HG03025 (cell line): Measurements from ENCODE around the gene PLPPR3.
"Not testable (repeated sequence)": the region's sequence is repeated elsewhere in the genome, so short reads cannot be mapped to it uniquely, and the experiment has no call there.

ENCODE experiments used
- ATAC-seq: cut with Tn5 transposase; IDR thresholded peaks from one replicate; pipeline ENCODE4 v1.9.1; 2021; ENCODE audit warnings: mild to moderate bottlenecking, moderate library complexity; ENCODE audit not compliant: unreplicated experiment, low FRiP score

Gene PLPPR3

DNA sequence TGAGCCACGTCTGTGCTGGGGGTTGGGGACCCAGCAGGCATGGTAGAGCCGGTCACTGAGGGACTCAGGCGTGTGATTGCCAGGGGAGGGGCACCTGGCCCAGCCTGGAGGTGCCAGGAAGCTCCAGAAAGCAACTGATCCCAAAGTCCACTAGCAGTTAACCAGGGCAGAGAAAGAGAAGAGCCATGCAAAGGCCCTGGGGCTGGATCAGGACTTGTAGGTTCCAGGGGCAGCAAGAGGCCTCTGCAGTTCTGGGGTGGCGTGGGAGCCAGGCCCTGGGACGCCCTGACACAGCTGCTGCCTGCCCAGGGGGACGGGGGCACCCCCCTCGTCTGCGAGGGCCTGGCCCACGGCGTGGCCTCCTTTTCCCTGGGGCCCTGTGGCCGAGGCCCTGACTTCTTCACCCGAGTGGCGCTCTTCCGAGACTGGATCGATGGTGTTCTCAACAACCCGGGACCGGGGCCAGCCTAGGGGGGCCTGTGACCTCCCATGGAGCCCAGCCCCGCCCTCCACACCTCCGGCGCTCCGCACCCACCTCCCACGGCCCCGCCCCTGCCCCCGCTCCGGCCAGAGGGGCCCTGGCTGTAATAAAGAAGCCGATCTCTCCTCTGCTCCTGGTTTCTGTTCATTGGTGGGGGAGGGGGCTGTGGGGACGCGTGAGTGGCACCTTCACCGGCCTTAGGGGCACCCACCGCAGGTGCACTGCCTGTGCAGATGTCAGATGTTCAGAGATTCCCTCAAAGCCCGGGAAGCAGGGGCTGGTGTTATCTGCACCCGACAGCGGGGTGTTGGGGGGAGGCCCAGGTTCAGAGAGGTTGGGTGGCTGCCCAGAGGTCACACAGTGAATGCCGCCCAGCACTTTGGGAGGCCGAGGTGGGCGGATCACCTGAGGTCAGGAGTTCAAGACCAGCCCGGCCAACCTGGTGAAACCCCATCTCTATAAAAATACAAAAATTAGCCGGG is 9.9 kb upstream of the PLPPR3 start:
- ATAC-seq: no peak

DNA sequence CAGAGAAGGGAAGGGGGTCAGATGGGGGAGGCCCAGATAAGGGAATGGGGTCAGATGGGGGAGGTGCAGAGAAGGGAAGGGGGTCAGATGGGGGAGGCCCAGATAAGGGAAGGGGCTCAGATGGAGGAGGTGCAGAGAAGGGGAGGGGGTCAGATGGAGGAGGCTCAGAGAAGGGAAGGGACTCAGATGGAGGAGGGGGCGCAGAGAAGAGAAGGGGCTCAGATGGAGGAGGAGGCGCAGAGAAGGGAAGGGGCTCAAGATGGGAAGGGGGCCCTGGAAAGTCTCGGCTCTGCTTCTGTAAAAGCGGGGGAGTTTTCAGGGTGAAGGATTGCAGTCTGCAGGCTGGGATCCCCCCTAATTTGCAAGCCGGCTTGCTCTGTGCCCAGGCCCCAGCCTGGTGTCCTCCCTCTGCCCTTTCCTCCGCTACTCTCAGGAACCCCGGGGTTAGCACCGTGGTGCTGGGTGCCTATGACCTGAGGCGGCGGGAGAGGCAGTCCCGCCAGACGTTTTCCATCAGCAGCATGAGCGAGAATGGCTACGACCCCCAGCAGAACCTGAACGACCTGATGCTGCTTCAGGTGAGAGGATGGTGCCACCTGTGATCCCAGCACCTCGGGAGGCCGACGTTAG is 7.5 kb upstream of the PLPPR3 start:
- no peak for ATAC-seq

DNA sequence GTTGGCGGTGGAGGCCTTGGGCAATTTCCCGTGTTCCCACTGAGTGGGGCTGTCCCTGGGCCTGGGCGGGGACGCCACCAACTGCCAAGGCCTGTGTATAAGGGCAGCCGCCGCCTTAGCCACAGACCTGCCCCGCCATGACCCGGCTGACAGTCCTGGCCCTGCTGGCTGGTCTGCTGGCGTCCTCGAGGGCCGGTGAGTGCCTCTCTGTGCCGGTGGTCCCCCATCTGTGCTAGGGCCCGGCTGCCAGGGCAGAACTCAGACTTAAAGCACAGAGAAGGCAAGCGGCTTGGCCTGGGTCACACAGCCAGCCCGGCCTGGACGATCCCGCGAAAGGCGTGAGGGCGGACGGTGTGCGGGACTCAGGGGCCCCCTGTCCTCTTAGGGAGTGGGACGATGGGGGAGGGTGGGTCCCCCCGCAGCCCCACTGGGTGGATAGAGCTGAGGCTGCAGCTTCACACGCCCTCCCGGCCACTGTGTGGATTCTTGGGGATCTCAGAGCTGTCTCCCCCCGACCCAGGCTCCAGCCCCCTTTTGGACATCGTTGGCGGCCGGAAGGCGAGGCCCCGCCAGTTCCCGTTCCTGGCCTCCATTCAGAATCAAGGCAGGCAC is 6.1 kb upstream of the PLPPR3 start, which contains the start of gene AZU1:
Gene AZU1, plus strand, starts transcription at position 128 of the 612 bp plus-strand sequence. Its CDS starts 10 bp downstream, at position 138.
- no peak for ATAC-seq

DNA sequence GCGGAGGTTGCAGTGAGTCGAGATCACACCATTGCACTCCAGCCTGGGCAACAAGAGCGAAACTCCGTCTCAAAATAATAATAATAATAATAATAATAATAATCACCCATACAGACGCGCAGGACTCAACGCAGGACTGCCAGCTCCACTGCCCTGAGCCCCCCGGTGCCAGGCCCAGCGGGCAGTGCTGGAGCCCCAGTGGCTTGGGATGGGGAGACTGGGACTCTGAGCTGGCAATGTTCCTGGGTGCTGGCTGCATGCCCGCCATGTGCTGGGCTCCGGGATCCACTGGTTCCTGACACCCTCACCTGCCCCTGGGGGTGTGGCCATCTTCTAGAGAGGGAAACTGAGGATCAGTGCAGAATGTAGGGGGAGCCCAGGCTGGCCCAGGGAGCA is 5.6 kb upstream of the PLPPR3 start:
- no peak for ATAC-seq

DNA sequence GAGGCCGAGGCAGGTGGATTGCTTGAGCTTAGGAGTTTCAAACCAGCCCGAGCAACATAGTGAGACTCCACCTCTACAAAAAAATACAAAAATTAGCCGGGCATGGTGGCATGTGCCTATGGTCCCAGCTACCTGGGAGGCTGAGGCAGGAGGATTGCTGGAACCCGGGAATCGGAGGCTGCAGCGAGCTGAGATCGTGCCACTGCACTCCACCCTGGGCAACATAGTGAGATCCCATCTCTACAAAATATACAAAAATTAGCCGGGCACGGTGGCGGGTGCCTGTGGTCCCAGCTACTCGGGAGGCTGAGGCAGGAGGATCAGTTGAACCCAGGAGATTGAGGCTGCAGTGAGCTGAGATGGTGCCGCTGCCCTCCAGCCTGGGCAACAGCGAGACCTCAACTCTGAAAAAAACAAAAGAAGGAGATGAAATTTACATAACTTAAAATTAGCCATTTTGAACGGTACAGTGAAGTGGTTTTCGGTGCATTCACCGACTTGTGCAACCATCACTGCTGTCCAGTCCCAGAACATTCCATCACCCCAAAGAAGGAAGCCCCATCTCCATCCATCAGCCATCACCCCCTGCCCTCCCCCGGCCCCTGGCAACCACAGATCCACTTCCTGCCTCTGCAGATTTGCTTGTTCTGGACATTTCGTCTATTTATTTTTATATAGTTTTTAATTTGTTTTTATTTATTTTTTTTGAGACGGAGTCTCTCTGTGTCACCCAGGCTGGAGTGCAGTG is 4.3 kb upstream of the PLPPR3 start:
- no peak for ATAC-seq

DNA sequence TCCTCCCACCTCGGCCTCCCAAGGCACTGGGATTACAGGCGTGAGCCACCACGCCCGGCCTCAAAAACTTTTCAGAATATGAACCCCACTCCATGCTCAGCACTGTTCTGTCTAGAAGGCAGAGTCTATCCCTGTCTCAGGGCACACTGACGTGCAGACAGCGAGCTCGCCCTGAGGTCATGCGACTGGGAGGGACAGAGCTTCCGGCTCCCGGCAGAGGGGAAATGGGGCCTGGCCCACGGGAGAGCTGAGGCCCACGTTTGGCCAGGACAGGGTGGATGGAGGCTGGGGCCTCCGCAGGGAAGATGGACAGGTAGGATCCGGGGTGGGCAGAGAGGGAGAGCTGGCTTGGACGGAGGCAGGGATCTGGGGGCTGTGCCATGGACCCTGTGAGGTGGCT is 3.1 kb upstream of the PLPPR3 start:
- no peak for ATAC-seq

DNA sequence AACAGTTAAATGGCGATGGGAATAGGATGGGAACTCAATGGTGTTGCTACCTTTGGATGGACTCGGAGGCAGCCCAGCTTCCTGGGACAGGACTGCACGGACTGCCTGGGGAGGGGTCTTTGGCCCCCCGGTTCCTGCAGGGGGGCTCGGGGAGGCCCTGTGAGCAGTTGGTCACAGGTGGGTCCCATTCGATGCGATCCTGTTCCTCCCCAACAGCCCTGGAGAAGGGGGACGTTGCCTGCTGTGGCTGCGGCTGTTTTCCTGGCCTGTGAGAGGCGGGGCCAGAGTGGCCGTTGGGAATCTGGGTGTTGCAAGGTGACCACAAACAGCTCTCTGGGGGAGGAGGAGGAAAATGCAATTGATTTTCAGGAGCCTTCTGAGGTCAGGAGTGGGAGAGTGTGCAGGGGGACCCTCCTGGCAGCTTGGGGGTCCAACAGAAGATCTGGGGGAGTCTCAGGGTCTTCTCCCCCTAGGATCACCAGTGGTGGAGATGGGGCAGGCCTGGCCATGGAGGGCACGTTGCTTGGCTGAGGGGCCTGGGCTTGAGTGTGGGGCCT is 1.9 kb upstream of the PLPPR3 start:
- no peak for ATAC-seq

DNA sequence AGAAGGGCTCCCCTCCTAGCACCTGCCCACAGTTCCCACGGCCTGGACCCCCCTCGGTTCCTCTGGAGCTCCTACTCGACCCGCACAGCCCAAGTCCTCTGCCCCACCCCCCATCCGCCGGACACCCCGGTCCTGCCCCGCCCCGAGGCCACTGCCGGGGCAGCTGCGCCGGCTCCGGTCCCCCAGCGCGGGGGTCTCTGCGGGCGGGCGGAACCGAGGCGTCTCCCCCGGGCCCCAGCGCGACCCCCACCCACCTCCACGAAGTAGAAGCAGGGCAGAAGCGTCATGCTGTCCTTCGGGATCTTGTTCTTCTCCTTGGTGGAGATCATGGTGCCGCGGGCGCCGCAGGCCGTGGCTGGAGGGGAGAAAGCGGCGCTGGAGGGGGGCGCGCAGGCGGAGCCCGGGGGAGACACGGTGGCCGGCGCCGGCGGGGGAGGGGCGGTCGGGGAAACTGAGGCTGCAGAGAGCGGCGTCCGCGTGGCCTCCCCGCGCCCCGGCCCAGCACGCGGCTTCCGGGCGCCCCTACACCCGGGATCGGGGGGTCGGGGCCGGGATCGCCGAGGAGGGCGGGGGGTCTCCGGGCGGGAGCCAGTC is 427 bp downstream of the PLPPR3 start:
- ATAC-seq: no peak

DNA sequence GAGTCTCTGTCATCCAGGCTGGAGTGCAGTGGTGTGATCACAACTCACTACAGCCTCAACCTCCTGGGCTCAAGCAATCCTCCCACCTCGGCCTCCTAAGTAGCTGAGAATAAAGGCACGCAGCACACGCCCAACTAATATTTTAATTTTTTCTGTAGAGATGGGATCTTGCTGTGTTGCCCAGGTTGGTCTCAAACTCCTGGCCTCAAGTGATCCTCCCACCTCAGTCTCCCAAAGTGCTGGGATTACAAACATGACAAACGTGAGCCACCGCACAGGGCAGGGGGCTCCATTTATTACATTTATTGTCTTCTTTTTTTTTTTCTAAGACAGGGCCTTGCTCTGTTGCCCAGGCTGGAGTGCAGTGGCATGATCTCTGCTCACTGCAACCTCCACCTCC is 1.5 kb downstream of the PLPPR3 start:
- ATAC-seq: not testable (repeated sequence)

DNA sequence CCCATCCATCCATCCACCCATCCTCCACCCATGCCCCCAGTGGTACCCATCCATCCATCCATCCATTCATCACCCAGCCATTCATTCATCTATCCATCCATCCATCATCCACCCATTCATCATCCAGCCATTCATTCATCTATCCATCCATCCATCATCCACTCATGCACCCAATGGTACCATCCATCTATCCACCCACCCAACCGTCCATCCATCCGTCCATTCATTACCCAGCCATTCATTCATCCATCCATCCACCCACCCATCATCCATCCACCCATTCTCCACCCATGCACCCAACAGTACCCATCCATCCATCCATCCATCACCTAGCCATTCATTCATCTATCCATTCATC is 5.3 kb downstream of the PLPPR3 start:
- no peak for ATAC-seq

DNA sequence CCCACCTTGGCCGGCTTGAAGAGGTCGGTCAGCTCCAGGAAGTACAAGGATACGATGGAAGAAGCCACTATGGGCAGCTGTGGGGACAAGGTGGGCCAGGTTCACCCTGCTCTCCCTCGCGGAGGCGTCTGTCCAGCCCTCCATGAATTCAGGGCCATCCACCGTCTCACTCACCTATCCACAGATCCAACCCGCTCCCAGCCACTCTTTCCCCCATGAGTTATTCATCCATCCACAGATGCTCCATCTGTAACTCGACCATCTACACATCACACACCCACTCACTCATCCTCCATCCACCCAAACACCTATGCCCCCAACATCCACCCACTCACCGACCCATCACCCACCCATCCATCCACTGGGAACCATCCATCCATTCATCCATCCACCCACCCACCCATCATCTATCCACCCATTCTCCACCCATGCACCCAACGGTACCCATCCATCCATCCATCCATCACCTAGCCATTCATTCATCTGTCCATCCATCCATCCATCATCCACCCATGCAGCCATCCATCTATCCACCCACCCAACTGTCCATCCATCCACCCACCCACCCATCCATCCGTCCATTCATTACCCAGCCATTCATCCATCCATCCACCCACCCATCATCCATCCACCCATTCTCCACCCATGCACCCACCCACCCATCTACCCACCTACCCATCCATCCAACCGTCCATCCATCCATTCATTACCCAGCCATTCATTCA is 5.8 kb downstream of the PLPPR3 start:
- no peak for ATAC-seq

DNA sequence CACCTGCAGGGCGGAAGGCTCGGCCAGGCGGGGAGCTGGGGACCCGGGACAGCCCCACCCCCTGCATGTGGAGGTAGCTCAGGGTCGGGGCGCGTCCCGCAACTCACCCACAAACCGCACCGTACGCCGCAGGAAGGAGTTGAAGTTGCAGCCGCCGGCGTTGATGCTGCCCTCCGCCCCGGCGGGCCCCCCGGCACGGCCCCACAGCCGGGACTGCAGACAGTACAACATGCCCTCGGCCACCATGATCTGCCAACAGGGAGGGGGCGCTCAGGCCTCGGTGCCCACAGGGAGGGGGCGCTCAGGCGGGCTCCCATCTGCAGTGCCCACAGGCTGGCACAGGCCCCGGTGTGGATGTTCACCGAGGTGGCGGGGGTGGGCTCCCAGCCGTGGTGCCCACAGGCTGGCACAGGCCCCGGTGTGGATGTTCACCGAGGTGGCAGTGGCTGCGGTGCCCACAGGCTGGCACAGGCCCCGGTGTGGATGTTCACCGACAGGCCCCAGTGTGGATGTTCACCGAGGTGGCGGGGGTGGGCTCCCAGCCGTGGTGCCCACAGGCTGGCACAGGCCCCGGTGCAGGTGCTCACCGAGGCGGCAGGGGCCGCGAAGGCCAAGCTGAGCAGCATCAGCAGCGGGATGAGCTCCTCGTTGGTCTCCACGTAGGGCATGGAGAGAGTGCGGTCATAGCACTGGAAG is 6.5 kb downstream of the PLPPR3 start:
- no peak for ATAC-seq

DNA sequence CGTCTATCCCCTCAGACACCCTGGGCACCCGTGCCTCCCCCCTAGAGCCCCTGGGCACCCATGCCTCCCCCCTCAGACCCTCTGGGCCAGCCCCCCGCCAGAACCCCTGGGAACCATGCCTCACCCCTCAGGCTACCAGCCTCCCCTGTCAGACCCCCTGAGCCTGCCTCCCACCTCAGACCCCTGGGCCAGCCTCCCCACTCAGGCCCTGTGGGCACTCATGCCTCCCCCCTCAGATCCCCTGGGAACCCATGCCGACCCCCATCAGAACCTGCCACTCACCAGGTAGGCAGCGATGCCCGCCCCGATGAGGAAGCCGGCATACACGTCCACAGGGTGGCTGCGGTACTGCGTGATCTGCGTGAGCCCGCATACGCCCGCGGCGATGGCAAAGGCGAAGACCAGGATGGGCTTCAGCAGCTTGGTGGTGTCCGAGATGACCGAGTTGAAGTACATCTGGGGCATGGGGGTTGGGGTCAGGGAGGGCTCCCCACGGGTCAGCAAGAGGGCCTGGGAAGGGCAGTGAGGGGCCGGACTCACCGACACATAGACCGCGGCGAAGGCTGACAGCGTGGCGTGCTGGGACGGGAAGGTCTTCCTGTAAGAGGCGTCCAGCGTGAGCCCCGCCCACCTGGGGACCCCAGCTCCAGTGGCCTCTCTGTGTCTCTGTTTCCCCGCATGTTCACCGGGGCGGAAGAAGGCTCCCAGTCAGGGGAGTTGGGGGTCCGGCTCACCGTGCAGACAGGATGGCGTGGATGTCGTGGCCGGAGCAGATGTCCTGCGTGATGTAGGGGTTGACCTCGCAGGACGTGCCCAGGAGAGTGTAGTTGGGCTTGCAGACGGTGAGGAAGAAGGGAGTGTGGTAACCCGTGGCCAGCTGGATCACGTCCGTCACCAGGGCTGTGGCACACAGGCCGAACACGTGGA is 7.3 kb downstream of the PLPPR3 start:
- ATAC-seq: no peak

DNA sequence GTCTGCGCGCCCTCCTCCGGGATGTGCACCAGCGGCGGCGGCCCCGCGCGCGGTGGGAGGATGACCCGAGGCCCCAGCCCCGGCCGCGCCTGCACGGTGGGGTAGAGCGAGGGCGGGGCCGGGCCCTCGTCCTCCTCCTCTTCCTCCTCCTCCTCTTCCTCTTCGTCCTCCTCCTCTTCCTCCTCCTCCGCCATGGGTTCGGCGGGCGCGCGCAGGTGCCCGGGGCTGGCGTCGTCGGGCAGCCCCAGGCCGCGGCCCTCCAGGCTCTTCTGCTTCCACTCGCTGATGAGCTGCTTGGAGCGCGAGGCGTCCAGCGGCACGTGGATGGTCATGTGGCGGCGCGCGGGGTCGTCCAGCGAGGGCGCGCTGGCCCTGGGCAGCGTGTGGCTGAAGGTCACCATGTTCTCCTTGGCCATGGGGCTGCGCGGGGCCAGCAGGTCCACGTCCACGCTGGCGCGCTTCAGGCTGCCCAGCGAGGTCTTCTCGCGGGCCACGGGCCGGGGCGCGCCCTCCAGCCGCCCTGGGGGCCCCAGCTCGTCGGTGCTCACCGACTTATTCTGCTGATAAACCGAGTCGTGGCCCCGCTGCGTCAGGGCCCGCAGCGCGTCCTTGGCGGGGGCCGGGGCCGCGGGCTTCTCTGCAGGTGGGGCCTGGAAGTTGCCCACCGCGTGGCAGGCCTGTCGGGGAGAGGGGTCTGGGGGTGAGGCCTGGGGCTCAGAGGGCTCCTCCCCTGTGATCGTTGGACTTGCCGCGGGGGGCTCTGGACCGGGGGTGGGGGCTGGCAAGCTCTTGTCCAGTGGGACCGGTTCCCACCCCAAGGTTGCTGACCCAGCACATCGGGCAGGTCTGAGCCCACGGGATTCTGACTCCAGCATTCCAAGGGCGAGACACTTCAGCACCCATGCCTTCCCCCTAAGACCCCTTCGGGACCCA is 8.3 kb downstream of the PLPPR3 start:
- ATAC-seq: no peak

DNA sequence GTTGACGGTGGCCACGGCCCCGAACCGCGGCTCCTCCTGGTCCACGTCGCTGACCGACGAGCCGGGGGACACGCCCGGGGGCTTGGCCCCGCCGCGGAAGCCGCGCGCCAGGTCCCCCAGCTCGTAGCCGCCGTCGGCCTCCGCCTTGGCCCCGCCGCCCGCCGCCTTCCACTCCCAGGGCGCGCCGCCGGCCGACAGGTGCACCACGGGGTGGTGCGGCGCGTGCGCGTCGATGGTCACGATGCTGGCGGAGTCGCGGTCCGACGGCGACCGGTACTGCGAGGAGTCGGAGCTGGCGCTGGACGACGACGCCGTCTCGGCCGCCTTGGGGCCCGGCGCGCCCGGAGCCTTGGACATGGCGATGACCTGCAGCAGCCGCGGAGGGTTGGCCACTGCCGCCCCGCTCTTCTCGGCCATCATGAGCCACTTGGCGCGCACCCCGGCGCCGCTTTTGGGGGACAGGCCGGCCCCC is 9.0 kb downstream of the PLPPR3 start:
- ATAC-seq: no peak

DNA sequence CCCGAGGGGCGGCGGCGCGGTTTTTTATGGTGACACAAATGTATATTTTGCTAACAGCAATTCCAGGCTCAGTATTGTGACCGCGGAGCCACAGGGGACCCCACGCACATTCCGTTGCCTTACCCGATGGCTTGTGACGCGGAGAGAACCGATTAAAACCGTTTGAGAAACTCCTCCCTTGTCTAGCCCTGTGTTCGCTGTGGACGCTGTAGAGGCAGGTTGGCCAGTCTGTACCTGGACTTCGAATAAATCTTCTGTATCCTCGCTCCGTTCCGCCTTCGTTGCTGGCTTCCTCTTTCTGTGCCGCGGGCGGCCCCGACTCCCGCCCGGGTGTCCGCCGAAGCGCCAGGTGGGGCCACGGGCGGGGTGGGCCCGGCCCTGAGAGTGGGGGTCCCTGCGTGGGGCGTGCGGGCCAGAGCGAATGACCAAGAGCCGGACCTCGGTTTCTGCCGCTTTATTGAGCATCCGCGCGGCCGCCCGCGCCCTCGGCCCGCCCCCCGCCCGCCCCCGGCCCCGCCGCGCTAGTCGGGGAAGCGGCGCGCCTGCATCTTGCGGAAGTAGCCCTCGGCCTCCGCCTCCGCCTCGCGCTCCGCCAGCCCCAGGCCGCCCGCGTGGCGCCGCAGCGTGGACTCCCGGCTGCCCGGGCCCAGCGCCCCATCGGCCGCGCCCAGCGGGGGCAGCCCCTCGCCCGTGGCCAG is 9.6 kb downstream of the PLPPR3 start:
- no peak for ATAC-seq
